Esophagus muscularis mucosa (tissue), 3 donors: ENCODE results near the gene MAGI1.

Experiments used
- CTCF ChIP-seq, 3 experiments: fragments of 200-600 bp in 2 of 3; fragments of 450-650 bp in 1 of 3; sonication (generic) in 2 of 3; IDR thresholded peaks; one replicate each; pipeline ENCODE4 v1.5.1; 2017 to 2019; ENCODE audit warnings: antibody characterized with exemption in 3 of 3, mild to moderate bottlenecking in 2 of 3, moderate library complexity in 1 of 3
- POLR2A ChIP-seq: fragments of 450-650 bp; IDR thresholded peaks from one replicate; pipeline ENCODE4 v1.6.1; 2017; ENCODE audit warnings: antibody characterized with exemption, moderate library complexity, mild to moderate bottlenecking, low read depth
- POLR2AphosphoS5 ChIP-seq, 2 donors: sonication (generic); formaldehyde crosslinking; IDR thresholded peaks; one replicate each; pipeline ENCODE4 v1.6.1; 2017; ENCODE audit warnings: antibody characterized with exemption in 2 of 2

GRCh38 chr3:65484964-65485363 is 553.8 kb downstream of the MAGI1 start:
- TF ChIP-seq POLR2A (no peak), CTCF (IDR thresholded peaks at IDR 0.05) (no peak), POLR2AphosphoS5 (IDR thresholded peaks at IDR 0.05) (no peak)
